Muscle layer of colon (tissue), 2 donors: Measurements from ENCODE around the gene ESAM.
"Not testable (repeated sequence)": the region's sequence is repeated elsewhere in the genome, so short reads cannot be mapped to it uniquely, and the experiment has no call there.

Experiments
- H3K27ac ChIP-seq: one replicate; pipeline ENCODE4 v1.7.0; 2013; ENCODE audit warnings: low read depth, mild to moderate bottlenecking, low read length, moderate library complexity
- H3K27me3 ChIP-seq, 2 donors: one replicate each; pipeline ENCODE4 v1.7.0; 2013; ENCODE audit warnings: low read length in 2 of 2, mild to moderate bottlenecking in 2 of 2; ENCODE audit not compliant: insufficient read depth in 2 of 2, control insufficient read depth in 1 of 2
- H3K36me3 ChIP-seq: one replicate; pipeline ENCODE4 v1.7.0; 2013; ENCODE audit warnings: mild to moderate bottlenecking, low read length; ENCODE audit not compliant: insufficient read depth
- H3K4me1 ChIP-seq: one replicate; pipeline ENCODE4 v1.7.0; 2013; ENCODE audit warnings: mild to moderate bottlenecking, low read length; ENCODE audit not compliant: insufficient read depth
- H3K4me3 ChIP-seq, 2 donors: one replicate each; pipeline ENCODE4 v1.7.0; 2013; ENCODE audit warnings: low read length in 2 of 2, low read depth in 1 of 2, mild to moderate bottlenecking in 1 of 2, moderate library complexity in 1 of 2
- H3K9ac ChIP-seq: one replicate; pipeline ENCODE4 v1.7.0; 2013; ENCODE audit warnings: low read length
- H3K9me3 ChIP-seq: one replicate; pipeline ENCODE4 v1.7.0; 2013; ENCODE audit warnings: mild to moderate bottlenecking, low read length
- donor health status: abdominal sarcoma.
- donor health status: Adenocarcinoma of cecum.

ESAM gene

DNA sequence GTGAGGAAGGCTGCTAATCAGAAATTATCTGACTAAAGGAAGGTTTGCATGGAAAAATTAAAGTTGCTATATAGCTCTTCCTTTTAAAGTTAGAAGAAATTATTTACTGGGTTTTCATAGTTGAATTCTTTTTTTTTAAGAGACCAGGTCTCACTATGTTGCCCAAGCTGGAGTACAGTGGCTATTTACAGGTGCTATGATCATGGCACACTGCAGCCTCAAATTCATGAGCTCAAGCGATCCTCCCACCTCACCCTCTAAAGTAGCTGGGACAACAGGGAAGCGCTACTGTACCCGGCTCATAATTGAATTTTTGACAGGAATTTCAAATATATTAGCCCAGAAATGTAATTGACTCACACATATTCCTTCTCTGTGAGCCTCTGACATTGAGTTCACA is 34.2 kb upstream of the ESAM start:
- H3K4me3 ChIP-seq, result no peak overlapping the region
- no peaks in the 10 kb centered on the region for H3K9me3 ChIP-seq
- no peaks in the 10 kb centered on the region for H3K27me3 ChIP-seq
- no peak overlapping the region for H3K9ac ChIP-seq
- no peak overlapping the region for H3K27ac ChIP-seq
- H3K4me1 ChIP-seq, result peaks cover 18% of the 10 kb centered on the region
- no peaks in the 10 kb centered on the region for H3K36me3 ChIP-seq

DNA sequence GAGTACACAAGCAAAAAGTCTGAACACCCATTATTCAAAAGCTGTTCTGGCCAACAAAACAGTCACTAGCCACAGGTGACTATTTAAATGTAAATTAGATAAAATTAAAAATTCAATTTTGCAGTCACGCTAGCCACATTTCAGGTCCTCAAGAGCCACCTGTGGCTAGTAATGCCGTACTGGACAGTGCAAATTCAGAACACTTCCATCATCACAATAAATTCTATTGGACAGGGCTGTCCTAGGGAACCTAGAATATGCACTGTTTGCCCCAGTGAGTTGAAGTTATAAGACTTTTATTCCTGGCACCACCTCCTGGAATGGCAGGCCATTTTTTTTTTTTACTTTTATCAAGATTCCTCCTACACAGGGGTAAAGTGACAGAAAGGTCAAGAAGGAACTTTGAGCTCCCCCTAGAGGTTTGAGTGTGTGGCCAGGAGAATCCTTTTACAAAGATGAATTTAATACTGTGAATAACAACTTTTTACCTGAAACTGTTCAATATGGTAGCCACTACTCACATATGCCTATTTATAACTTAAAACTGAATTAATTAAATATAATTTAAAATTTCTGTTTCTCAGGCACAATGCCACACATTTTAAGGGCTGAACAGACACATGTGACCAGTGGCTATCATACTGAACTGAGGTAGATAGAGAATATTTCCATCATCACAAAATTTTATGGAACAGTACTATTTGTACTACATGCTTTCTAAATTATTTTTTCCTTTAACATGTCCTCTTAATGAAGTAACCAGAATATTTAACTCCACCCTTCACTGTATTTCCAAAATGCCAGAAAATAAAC is 31.6 kb upstream of the ESAM start:
- Histone ChIP-seq H3K27ac (no peak overlapping the region), H3K9me3 (no peaks in the 10 kb centered on the region), H3K27me3 (no peaks in the 10 kb centered on the region), H3K4me3 (no peak overlapping the region), H3K36me3 (no peaks in the 10 kb centered on the region), H3K4me1 (peaks cover 11% of the 10 kb centered on the region), H3K9ac (no peak overlapping the region)

- H3K27ac ChIP-seq, result no peak overlapping the region
- no peaks in the 10 kb centered on the region for H3K27me3 ChIP-seq
- H3K4me1 ChIP-seq, result peaks cover 7% of the 10 kb centered on the region
- H3K4me3 ChIP-seq, result no peak overlapping the region
- H3K9ac ChIP-seq, result no peak overlapping the region
- no peaks in the 10 kb centered on the region for H3K9me3 ChIP-seq
- no peaks in the 10 kb centered on the region for H3K36me3 ChIP-seq
These were observed 29.7 kb upstream of the ESAM start for GRCh38 chr11:124791626-124792341.

- Histone ChIP-seq H3K9me3 (no peaks in the 10 kb centered on the region), H3K9ac (no peak overlapping the region), H3K4me1 (peaks cover 6% of the 10 kb centered on the region), H3K27me3 (no peaks in the 10 kb centered on the region), H3K36me3 (no peaks in the 10 kb centered on the region), H3K4me3 (no peak overlapping the region), H3K27ac (no peak overlapping the region)
These were observed 26.4 kb upstream of the ESAM start for GRCh38 chr11:124788521-124788920.

GRCh38 chr11:124784051-124784450 is 22.0 kb upstream of the ESAM start:
- Histone ChIP-seq H3K27ac (no peak overlapping the region), H3K4me3 (no peak overlapping the region)

DNA sequence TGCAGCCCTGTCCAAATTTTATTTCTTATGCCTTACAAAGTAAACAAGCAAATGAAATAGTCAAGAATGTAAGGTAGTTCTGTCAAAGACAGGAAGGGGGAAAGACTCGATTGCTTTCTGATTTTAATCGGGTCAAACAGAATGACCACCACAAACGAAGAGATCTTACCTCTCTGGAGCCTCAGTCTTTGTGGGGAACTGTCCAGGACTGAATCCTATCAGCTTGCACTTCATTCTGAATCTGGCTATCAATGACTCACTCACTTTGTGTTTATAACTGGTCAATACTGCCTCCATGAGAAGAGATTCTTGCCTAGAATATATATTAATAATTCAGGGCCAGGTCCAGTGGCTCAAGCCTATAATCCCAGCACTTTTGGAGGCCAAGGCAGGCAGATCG is 20.9 kb upstream of the ESAM start:
- Histone ChIP-seq H3K9me3 (no peaks in the 10 kb centered on the region), H3K27me3 (no peaks in the 10 kb centered on the region), H3K9ac (no peak overlapping the region), H3K36me3 (no peaks in the 10 kb centered on the region), H3K4me3 (no peak overlapping the region), H3K27ac (no peak overlapping the region), H3K4me1 (no peaks in the 10 kb centered on the region)

More at GRCh38 chr11:124784051-124784450, 22.0 kb upstream of the ESAM start:
- no peaks in the 10 kb centered on the region for H3K4me1 ChIP-seq
- H3K9ac ChIP-seq, result no peak overlapping the region
- H3K27me3 ChIP-seq, result no peaks in the 10 kb centered on the region
- no peaks in the 10 kb centered on the region for H3K36me3 ChIP-seq
- no peaks in the 10 kb centered on the region for H3K9me3 ChIP-seq

DNA sequence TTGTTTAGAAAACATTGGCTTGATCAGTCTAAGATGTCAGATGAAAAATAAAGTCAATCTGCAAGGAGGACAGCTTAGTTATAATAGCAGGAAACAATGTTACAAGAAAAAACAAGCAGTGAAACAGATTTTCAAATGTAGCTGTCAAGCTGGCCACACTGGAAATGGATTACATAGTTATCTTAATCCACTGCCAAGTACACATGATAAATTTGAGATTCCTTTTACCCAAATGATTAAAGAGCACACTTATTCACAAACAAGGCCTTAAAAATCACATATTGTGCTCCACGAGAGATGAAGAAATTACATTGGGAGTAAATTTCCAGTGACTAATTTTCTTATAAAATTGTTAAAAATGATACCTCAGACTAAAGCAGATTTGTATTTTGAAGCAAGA is 17.5 kb upstream of the ESAM start:
- no peak overlapping the region for H3K9ac ChIP-seq
- no peaks in the 10 kb centered on the region for H3K36me3 ChIP-seq
- H3K4me1 ChIP-seq, result no peaks in the 10 kb centered on the region
- no peaks in the 10 kb centered on the region for H3K27me3 ChIP-seq
- no peak overlapping the region for H3K27ac ChIP-seq
- H3K4me3 ChIP-seq, result no peak overlapping the region
- H3K9me3 ChIP-seq, result no peaks in the 10 kb centered on the region

DNA sequence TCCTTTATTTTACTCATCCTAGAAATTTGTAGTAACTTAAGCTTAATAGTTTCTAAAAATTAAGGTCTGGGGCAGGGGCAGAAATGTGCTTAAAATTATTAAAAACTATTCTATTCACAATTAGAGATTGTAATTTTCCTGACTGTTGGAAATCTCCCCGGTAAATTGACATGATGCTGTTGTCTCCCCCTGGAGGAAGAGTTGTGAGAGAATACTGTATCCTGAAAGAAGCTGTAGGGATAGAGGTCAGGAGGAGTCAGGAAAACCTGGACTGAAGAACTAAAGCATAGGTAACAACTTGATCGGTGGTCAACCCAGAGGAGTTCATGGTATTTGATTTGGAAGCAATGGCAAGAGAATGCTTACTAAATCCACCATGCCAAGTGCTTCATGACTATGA is 16.2 kb upstream of the ESAM start:
- H3K9me3 ChIP-seq, result no peaks in the 10 kb centered on the region
- no peak overlapping the region for H3K27ac ChIP-seq
- no peaks in the 10 kb centered on the region for H3K27me3 ChIP-seq
- peaks cover 1% of the 10 kb centered on the region for H3K36me3 ChIP-seq
- H3K4me3 ChIP-seq, result no peak overlapping the region
- H3K9ac ChIP-seq, result no peak overlapping the region
- no peaks in the 10 kb centered on the region for H3K4me1 ChIP-seq

DNA sequence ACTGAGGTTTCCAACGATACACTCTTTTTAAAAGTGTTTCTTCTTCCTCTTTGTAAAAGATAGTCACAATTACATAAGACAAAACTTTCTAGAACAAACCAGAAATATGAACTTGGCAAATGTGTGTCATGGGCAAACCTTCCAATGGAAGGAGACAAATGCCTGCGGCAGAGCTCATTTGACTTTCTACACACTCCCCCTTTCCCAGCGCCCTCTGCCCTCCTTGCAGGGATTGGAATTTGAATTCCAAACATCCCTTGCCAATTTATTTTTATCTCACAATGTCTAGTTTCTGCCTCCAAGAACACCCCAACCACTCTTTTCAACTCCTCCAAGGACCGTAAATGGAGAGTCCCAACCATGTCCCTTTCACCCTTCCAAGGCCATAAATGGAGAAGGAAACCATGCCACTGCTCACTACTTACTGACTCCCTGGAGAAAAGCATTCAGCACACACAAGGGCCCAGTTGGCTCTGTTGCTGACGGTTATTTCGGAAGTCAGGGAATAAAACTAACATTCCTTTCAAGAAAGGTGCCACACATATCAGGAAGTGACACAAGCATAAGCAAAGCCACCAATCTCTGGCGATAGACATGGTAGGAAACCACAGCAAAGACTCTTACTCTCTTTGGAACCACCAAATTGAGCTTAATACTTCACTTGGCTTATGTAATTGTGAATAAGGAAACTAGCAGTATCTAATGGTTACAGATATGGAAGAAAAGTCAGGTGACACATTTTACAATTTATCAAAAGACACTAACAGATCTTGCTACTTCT is 15.0 kb upstream of the ESAM start:
- no peak overlapping the region for H3K9ac ChIP-seq
- H3K9me3 ChIP-seq, result no peaks in the 10 kb centered on the region
- H3K27me3 ChIP-seq, result no peaks in the 10 kb centered on the region
- H3K4me1 ChIP-seq, result no peaks in the 10 kb centered on the region
- H3K27ac ChIP-seq, result no peak overlapping the region
- H3K4me3 ChIP-seq, result no peak overlapping the region
- H3K36me3 ChIP-seq, result peaks cover 10% of the 10 kb centered on the region

DNA sequence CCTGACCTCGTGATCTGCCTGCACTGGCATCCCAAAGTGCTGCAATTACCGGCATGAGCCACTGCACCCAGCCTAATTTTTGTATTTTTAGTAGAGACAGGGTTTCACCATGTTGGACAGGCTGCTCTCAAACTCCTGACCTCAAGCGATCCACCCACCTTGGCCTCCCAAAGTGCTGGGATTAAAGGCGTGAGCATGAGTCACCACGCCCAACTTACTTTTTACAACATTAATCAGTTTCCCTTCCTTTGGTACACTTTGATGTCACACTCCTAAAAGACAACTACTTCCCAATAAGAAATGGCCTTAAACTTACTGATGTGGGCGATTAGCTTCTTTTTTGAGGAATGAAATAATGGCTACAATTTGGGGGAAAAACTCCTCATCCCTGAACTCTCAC is 8.9 kb upstream of the ESAM start:
- H3K36me3 ChIP-seq, result peaks cover 46% of the 10 kb centered on the region
- H3K4me1 ChIP-seq, H3K9ac ChIP-seq, H3K9me3 ChIP-seq, H3K27ac ChIP-seq, H3K4me3 ChIP-seq, H3K27me3 ChIP-seq: not testable (repeated sequence)
